HepG2 (cell line): ENCODE measurements around the gene STX4. TPM values are rescaled to one million over a fixed set of nuclear protein-coding genes. Genes with fewer than 3 reads are reported as not detected.

Source experiments
- DPF2 ChIP-seq: sonication (generic); formaldehyde crosslinking; IDR thresholded peaks from 2 replicates; pipeline ENCODE4 v1.4.0; 2020; ENCODE audit warnings: mild to moderate bottlenecking, low read depth, missing genetic modification reagents, borderline replicate concordance
- ESRRA ChIP-seq: sonication (generic); formaldehyde crosslinking; IDR thresholded peaks from 2 replicates; pipeline ENCODE4 v1.5.1; 2020; ENCODE audit warnings: mild to moderate bottlenecking, low read depth, missing genetic modification reagents
- FOXK2 ChIP-seq: fragments of 450-650 bp; IDR thresholded peaks from 2 replicates; pipeline ENCODE4 v1.6.1; 2016
- HNRNPK ChIP-seq: fragments of 200-400 bp; formaldehyde crosslinking; IDR thresholded peaks from 2 replicates; pipeline ENCODE4 v1.6.1; 2018; ENCODE audit warnings: low read length, low read depth, moderate library complexity, mild to moderate bottlenecking; ENCODE audit not compliant: poor library complexity, severe bottlenecking
- ISX ChIP-seq: sonication (generic); formaldehyde crosslinking; conservative IDR thresholded peaks from 2 replicates; pipeline ENCODE4 v1.5.0; 2020; ENCODE audit warnings: missing genetic modification reagents
- PHB2 ChIP-seq: fragments of 450-650 bp; IDR thresholded peaks from 2 replicates; pipeline ENCODE4 v1.6.1; 2018; ENCODE audit not compliant: partially characterized antibody
- PITX1 ChIP-seq: sonication (generic); formaldehyde crosslinking; IDR thresholded peaks from 2 replicates; pipeline ENCODE4 v1.5.1; 2020; ENCODE audit warnings: mild to moderate bottlenecking, missing genetic modification reagents
- RFXANK ChIP-seq: IDR thresholded peaks from 2 replicates; pipeline ENCODE4 v1.6.1; 2016
- SAFB2 ChIP-seq: sonication (generic); formaldehyde crosslinking; IDR thresholded peaks from 2 replicates; pipeline ENCODE4 v1.5.1; 2020; ENCODE audit warnings: missing genetic modification reagents, low read depth, mild to moderate bottlenecking, borderline replicate concordance
- SAP130 ChIP-seq: IDR thresholded peaks from 2 replicates; pipeline ENCODE4 v1.6.1; 2016; ENCODE audit warnings: low read depth
- SNAPC2 ChIP-seq: sonication (generic); formaldehyde crosslinking; IDR thresholded peaks from 2 replicates; pipeline ENCODE4 v1.8.1; 2022; ENCODE audit warnings: mild to moderate bottlenecking, missing genetic modification reagents
- SRF ChIP-seq: IDR thresholded peaks from 2 replicates; pipeline ENCODE4 v1.6.1; 2011; ENCODE audit warnings: mild to moderate bottlenecking, low read depth, low read length, moderate library complexity
- TAF15 ChIP-seq: fragments of 200-400 bp; formaldehyde crosslinking; IDR thresholded peaks from one replicate; pipeline ENCODE4 v1.6.1; 2018; ENCODE audit warnings: mild to moderate bottlenecking, low read depth, low read length; ENCODE audit not compliant: poor library complexity, severe bottlenecking
- TFDP2 ChIP-seq: sonication (generic); formaldehyde crosslinking; IDR thresholded peaks from 2 replicates; pipeline ENCODE4 v1.4.0; 2020; ENCODE audit warnings: missing genetic modification reagents
- UBTF ChIP-seq: sonication (generic); formaldehyde crosslinking; IDR thresholded peaks from 2 replicates; pipeline ENCODE4 v1.4.0; 2020; ENCODE audit warnings: mild to moderate bottlenecking, missing genetic modification reagents
- YY1 ChIP-seq: IDR thresholded peaks from 2 replicates; pipeline ENCODE4 v1.6.1; 2011; ENCODE audit warnings: low read length, low read depth, moderate library complexity, mild to moderate bottlenecking; ENCODE audit not compliant: insufficient read depth, insufficient replicate concordance
- ZBTB7B ChIP-seq: sonication (generic); formaldehyde crosslinking; IDR thresholded peaks from 2 replicates; pipeline ENCODE4 v1.4.0; 2020; ENCODE audit warnings: missing genetic modification reagents
- ZFX ChIP-seq: sonication (generic); formaldehyde crosslinking; IDR thresholded peaks from 2 replicates; pipeline ENCODE4 v1.4.0; 2020; ENCODE audit warnings: mild to moderate bottlenecking, low read depth, missing genetic modification reagents, moderate library complexity
- ZNF230 ChIP-seq: sonication (generic); formaldehyde crosslinking; IDR thresholded peaks from 2 replicates; pipeline ENCODE4 v1.4.0; 2020; ENCODE audit warnings: mild to moderate bottlenecking, missing genetic modification reagents
- ZNF251 ChIP-seq: sonication (generic); formaldehyde crosslinking; IDR thresholded peaks from 2 replicates; pipeline ENCODE4 v1.9.0; 2021; ENCODE audit warnings: mild to moderate bottlenecking, missing genetic modification reagents
- ZNF547 ChIP-seq: sonication (generic); formaldehyde crosslinking; IDR thresholded peaks from 2 replicates; pipeline ENCODE4 v1.5.1; 2020; ENCODE audit warnings: mild to moderate bottlenecking, missing genetic modification reagents
- ZNF644 ChIP-seq: IDR thresholded peaks from 2 replicates; pipeline ENCODE4 v1.6.1; 2016; ENCODE audit warnings: low read depth
- ZSCAN25 ChIP-seq: sonication (generic); formaldehyde crosslinking; IDR thresholded peaks from 2 replicates; pipeline ENCODE4 v1.8.0; 2022; ENCODE audit warnings: mild to moderate bottlenecking, missing genetic modification reagents
- ZSCAN29 ChIP-seq: sonication (generic); formaldehyde crosslinking; conservative IDR thresholded peaks from 2 replicates; pipeline ENCODE4 v1.4.0; 2020; ENCODE audit warnings: mild to moderate bottlenecking, missing genetic modification reagents
- polyA plus RNA-seq, 8 experiments: library from polyadenylated mRNA; depleted of rRNA in 3 of 8; stranded (reverse) in 7 of 8; unstranded in 1 of 8; fragments of >200 nt; fragmentation: Illumina TruSeq in 4 of 8; extraction: Trizol in 4 of 8; gene quantifications; 2 replicates each; pipeline versions ENCODE4 v1.2.1 to v1.2.3, GENCODE V29; 2011 to 2016; ENCODE audit warnings: low read depth in 4 of 8, missing spikeins in 1 of 8, mixed read lengths in 1 of 8; ENCODE audit not compliant: insufficient read depth in 1 of 8
- total RNA-seq, 5 experiments: library from RNA; depleted of rRNA; stranded (reverse); fragments of >200 nt; fragmentation: Illumina TruSeq; extraction: Trizol; gene quantifications; 2 replicates each; pipeline ENCODE4 v1.2.3, GENCODE V29; 2016; ENCODE audit warnings: low read depth in 1 of 5
- TF ChIP-seq, protein P1 (sequence below): sonication (generic); formaldehyde crosslinking; IDR thresholded peaks from 2 replicates; pipeline ENCODE4 v1.8.1; 2023; ENCODE audit warnings: mild to moderate bottlenecking, missing genetic modification reagents
- TF ChIP-seq, protein P2 (sequence below): sonication (generic); formaldehyde crosslinking; IDR thresholded peaks from 2 replicates; pipeline ENCODE4 v1.5.1; 2020; ENCODE audit warnings: mild to moderate bottlenecking, missing genetic modification reagents, moderate library complexity

STX4 gene
- total and polyA plus RNA-seq, 2 of the 13 experiments (the other 11 are each of a cell fraction or from before 2014, with no cell fraction given), result 29.2 to 34.6 TPM

DNA sequence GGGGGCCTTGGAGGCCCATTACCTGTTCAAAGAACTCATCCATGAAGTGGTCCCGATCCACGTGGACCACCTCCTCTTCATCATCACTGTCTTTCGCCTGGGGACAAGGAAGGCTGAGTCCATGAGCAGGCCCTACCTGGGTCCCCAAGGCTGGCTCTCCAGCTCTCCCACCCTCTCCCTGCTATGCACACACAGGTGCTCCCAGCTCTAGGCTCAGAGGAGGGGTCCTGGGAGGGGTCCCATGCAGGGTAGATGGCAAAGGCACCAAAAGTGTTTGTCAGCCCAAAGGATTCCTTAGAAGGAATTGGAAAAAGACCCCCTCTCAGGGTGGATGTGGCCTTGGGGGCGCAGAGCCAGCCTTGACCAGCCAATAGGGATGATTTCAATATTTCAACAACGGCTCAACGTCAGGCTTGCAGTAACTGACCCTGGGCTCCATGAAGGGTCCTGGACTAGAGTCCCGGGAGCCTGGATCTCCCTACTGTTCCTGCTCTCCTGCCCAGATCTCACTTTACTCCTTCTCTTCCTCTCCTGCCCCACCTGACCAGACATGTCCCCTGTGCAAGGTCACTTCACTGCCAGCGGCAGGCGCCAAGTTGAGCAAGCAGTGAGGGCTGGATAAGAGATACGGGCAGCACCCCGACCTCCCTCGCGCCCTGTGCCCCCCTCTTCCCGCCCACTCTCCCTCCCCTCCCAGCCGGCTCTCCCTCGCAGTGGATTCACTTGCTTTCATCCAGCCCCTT, 31.7 kb upstream of the STX4 start (continued):
- 0 out of 2 replicates have a peak, but pooled peaks have one; percentile 6 for TF ChIP-seq ZNF644
- TF ChIP-seq SRF, result no peak
- TF ChIP-seq SAFB2 (CRISPR knock-in tag), result 0 out of 2 replicates have a peak, but pooled peaks have one; percentile 70
- TF ChIP-seq TFDP2, result peak; percentile 62; the same call in 1 of the 2 replicates
- TF ChIP-seq ZSCAN25 (CRISPR knock-in tag), result peak; percentile 91
- TF ChIP-seq ZNF230 (CRISPR knock-in tag), result peak; percentile 60; the same call in 1 of the 2 replicates
- TF ChIP-seq ZNF251 (CRISPR knock-in tag), result peak; percentile 84; the same call in 1 of the 2 replicates
- TF ChIP-seq SAP130 (CRISPR knock-in tag), result peak; percentile 66
- no peak for TF ChIP-seq PHB2
- peak; percentile 58; the same call in 1 of the 2 replicates for TF ChIP-seq DPF2 (CRISPR knock-in tag)
- peak; percentile 94 for TF ChIP-seq ZBTB7B
- TF ChIP-seq UBTF (CRISPR knock-in tag), result peak; percentile 67
- peak; percentile 89 for TF ChIP-seq ESRRA (CRISPR knock-in tag)
- peak; percentile 62; the same call in 1 of the 2 replicates for TF ChIP-seq PITX1 (CRISPR knock-in tag)
- TF ChIP-seq ZFX (CRISPR knock-in tag), result peak; percentile 33; the same call in 1 of the 2 replicates
- no peak for TF ChIP-seq ISX
- no peak for TF ChIP-seq RFXANK
- no peak for TF ChIP-seq FOXK2
- TF ChIP-seq SNAPC2 (CRISPR knock-in tag), result no peak
- TF ChIP-seq YY1, result peak; percentile 14
- TF ChIP-seq, protein P1, sequence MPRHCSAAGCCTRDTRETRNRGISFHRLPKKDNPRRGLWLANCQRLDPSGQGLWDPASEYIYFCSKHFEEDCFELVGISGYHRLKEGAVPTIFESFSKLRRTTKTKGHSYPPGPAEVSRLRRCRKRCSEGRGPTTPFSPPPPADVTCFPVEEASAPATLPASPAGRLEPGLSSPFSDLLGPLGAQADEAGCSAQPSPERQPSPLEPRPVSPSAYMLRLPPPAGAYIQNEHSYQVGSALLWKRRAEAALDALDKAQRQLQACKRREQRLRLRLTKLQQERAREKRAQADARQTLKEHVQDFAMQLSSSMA (CRISPR knock-in tag), result no peak
- TF ChIP-seq TAF15, result no peak
- TF ChIP-seq ZNF547, result peak; percentile 72
- TF ChIP-seq HNRNPK, result no peak
- no peak; the same call in 1 of the 2 replicates for TF ChIP-seq ZSCAN29 (CRISPR knock-in tag)
- TF ChIP-seq, protein P2, sequence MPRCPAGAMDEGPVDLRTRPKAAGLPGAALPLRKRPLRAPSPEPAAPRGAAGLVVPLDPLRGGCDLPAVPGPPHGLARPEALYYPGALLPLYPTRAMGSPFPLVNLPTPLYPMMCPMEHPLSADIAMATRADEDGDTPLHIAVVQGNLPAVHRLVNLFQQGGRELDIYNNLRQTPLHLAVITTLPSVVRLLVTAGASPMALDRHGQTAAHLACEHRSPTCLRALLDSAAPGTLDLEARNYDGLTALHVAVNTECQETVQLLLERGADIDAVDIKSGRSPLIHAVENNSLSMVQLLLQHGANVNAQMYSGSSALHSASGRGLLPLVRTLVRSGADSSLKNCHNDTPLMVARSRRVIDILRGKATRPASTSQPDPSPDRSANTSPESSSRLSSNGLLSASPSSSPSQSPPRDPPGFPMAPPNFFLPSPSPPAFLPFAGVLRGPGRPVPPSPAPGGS (CRISPR knock-in tag), result 0 out of 2 replicates have a peak, but pooled peaks have one; percentile 32
